ENCODE data around the gene RAD51C. TPM values are rescaled to one million over a fixed set of nuclear protein-coding genes. Genes with fewer than 3 reads are reported as not detected.
A peak's percentile ranks its signal among the peaks of the same experiment; 100 is the strongest.

Gene RAD51C
- total RNA-seq, 1 experiment from 2014 or later: 63.4 TPM

- CTCF ChIA-PET: interaction anchor here (0.6 kb wide), 1 partner anchor 28 kb away, joined by 8 read pairs; no protein-coding TSS in a partner anchor
- Histone ChIP-seq H3K79me2 (ENCODE audit: low read depth) (peaks cover 35% of the 10 kb centered on the region), H3K9me3 (ENCODE audit: insufficient read depth, low read depth) (no peaks in the 10 kb centered on the region; the same call in 1 of the 2 replicates), H3K27me3 (ENCODE audit: insufficient read depth, low read depth) (no peaks in the 10 kb centered on the region), H3F3A (ENCODE audit: insufficient read depth, low read depth) (peaks cover under 1% of the 10 kb centered on the region; the same call in 1 of the 2 replicates), H4K20me1 (ENCODE audit: insufficient read depth) (no peaks in the 10 kb centered on the region), H3K4me2 (peak overlapping the region; percentile 85), H3K4me3 (peak overlapping the region; percentile 59; the same call in 1 of the 2 replicates), H3K27ac (no peak overlapping the region), H3K9me2 (ENCODE audit: insufficient read depth) (no peaks in the 10 kb centered on the region), H3K36me3 (ENCODE audit: low read depth) (peaks cover 2% of the 10 kb centered on the region; the same call in 1 of the 2 replicates), H2AFZ (no peak overlapping the region), H3K4me1 (replicated peaks; ENCODE audit: insufficient read depth) (peaks cover 24% of the 10 kb centered on the region)
- POLR2A ChIA-PET (ENCODE audit: unreplicated experiment): interaction anchor here (0.6 kb wide), 4 partner anchors 13 to 342 kb away, joined by 4 to 10 read pairs (median 6); partner anchors contain the start of gene SUPT4H1
- BruUV-seq (replicated peaks): no TSS peak
- no peak for TF ChIP-seq CTCF (conservative IDR thresholded peaks at IDR 0.05)
- TF ChIP-seq EZH2 (IDR thresholded peaks at IDR 0.05; ENCODE audit: low read depth): no peak
- intact Hi-C loops (cut with micrococcal nuclease; ENCODE audit: unreplicated experiment): loop anchor here (5.0 kb wide), 1 partner anchor 62 kb away; no protein-coding TSS in a partner anchor
- peak in 1 of 2 experiments; percentile 42 for DNase-seq
These were observed 1.9 kb downstream of the RAD51C start for GRCh38 chr17:58694302-58694701.

- POLR2A ChIA-PET (ENCODE audit: unreplicated experiment): interaction anchor here (0.6 kb wide), 2 partner anchors 13 to 63 kb away, joined by 4 to 8 read pairs; no protein-coding TSS in a partner anchor
- intact Hi-C loops (cut with micrococcal nuclease; ENCODE audit: unreplicated experiment): loop anchor here (5.0 kb wide), 1 partner anchor 63 kb away; no protein-coding TSS in a partner anchor
These were observed 2.4 kb downstream of the RAD51C start for GRCh38 chr17:58694826-58695225.

GRCh38 chr17:58699771-58700170, 7.4 kb downstream of the RAD51C start:
- H3K27ac ChIP-seq: no peak overlapping the region
- H3K27me3 ChIP-seq (ENCODE audit: insufficient read depth, low read depth): no peaks in the 10 kb centered on the region
- H3K79me2 ChIP-seq (ENCODE audit: low read depth): peaks cover 13% of the 10 kb centered on the region
- intact Hi-C loops (cut with micrococcal nuclease; ENCODE audit: unreplicated experiment): loop anchor here (5.0 kb wide), 1 partner anchor 112 kb away; no protein-coding TSS in a partner anchor
- no TSS peak for BruUV-seq (replicated peaks)
- no peaks in the 10 kb centered on the region for H3K9me3 ChIP-seq (ENCODE audit: insufficient read depth, low read depth)
- ChIA-PET CTCF (interaction anchor here (0.6 to 0.7 kb wide), 2 partner anchors 613 to 732 kb away, joined by 4 to 6 read pairs; no protein-coding TSS in a partner anchor), POLR2A (ENCODE audit: unreplicated experiment) (interaction anchor here (0.7 to 0.8 kb wide), 2 partner anchors 19 to 68 kb away, joined by 4 to 5 read pairs; no protein-coding TSS in a partner anchor)
- peaks cover 27% of the 10 kb centered on the region for H3K4me1 ChIP-seq (replicated peaks; ENCODE audit: insufficient read depth)
- peaks cover 7% of the 10 kb centered on the region; the same call in 1 of the 2 replicates for H3K36me3 ChIP-seq (ENCODE audit: low read depth)
- no peak for DNase-seq
- no peak overlapping the region for H3K4me3 ChIP-seq
- no peak overlapping the region for H2AFZ ChIP-seq
- no peak for TF ChIP-seq EZH2 (IDR thresholded peaks at IDR 0.05; ENCODE audit: low read depth)
- no peak for TF ChIP-seq CTCF (conservative IDR thresholded peaks at IDR 0.05)
- no peaks in the 10 kb centered on the region for H4K20me1 ChIP-seq (ENCODE audit: insufficient read depth)
- H3F3A ChIP-seq (ENCODE audit: insufficient read depth, low read depth): peaks cover 27% of the 10 kb centered on the region
- no peak overlapping the region for H3K4me2 ChIP-seq
- no peaks in the 10 kb centered on the region for H3K9me2 ChIP-seq (ENCODE audit: insufficient read depth)

More at GRCh38 chr17:58694826-58695225, 2.4 kb downstream of the RAD51C start:
- Histone ChIP-seq H3F3A (ENCODE audit: insufficient read depth, low read depth) (peaks cover 5% of the 10 kb centered on the region; the same call in 1 of the 2 replicates), H3K4me1 (replicated peaks; ENCODE audit: insufficient read depth) (peaks cover 24% of the 10 kb centered on the region), H3K79me2 (ENCODE audit: low read depth) (peaks cover 35% of the 10 kb centered on the region), H3K4me2 (peak overlapping the region; percentile 85; the same call in 1 of the 2 replicates), H2AFZ (no peak overlapping the region), H3K36me3 (ENCODE audit: low read depth) (peaks cover 7% of the 10 kb centered on the region; the same call in 1 of the 2 replicates), H4K20me1 (ENCODE audit: insufficient read depth) (no peaks in the 10 kb centered on the region), H3K27me3 (ENCODE audit: insufficient read depth, low read depth) (no peaks in the 10 kb centered on the region), H3K4me3 (no peak overlapping the region), H3K27ac (no peak overlapping the region), H3K9me3 (ENCODE audit: insufficient read depth, low read depth) (no peaks in the 10 kb centered on the region; the same call in 1 of the 2 replicates), H3K9me2 (ENCODE audit: insufficient read depth) (no peaks in the 10 kb centered on the region)
- CTCF ChIA-PET: interaction anchor here (0.6 kb wide), 1 partner anchor 28 kb away, joined by 8 read pairs; no protein-coding TSS in a partner anchor
- no peak for DNase-seq
- TF ChIP-seq EZH2 (IDR thresholded peaks at IDR 0.05; ENCODE audit: low read depth) (no peak), CTCF (conservative IDR thresholded peaks at IDR 0.05) (no peak)
- no TSS peak for BruUV-seq (replicated peaks)

Data from PC-9 (cell line).